Measurements from ENCODE around the gene IFT74. TPM values are rescaled to one million over a fixed set of nuclear protein-coding genes. Genes with fewer than 3 reads are reported as not detected.

IFT74 gene
- total RNA-seq, 1 experiment from 2014 or later = 16.2 TPM

- Histone ChIP-seq H3K14ac (ENCODE audit: insufficient read depth, low read length) (no peak overlapping the region), H3K56ac (ENCODE audit: insufficient read length, low read depth, low read length) (no peak overlapping the region), H2AFZ (ENCODE audit: low read length) (no peak overlapping the region), H4K20me1 (ENCODE audit: control insufficient read depth, insufficient read depth, insufficient read length) (no peaks in the 10 kb centered on the region), H3K27ac (ENCODE audit: insufficient read length, low read depth, low read length) (no peak overlapping the region), H2BK15ac (ENCODE audit: low read depth, low read length) (no peak overlapping the region), H3T11ph (ENCODE audit: low read length) (no peak overlapping the region), H2BK12ac (ENCODE audit: insufficient read length, low read depth, low read length) (no peak overlapping the region), H3K9ac (ENCODE audit: extremely low read depth, insufficient read length, low read length) (no peak overlapping the region), H3K4ac (ENCODE audit: low read depth, low read length) (no peak overlapping the region), H3K23me2 (ENCODE audit: insufficient read length, low read depth, low read length, poor library complexity, severe bottlenecking) (no peaks in the 10 kb centered on the region), H3K23ac (ENCODE audit: insufficient read length, low read depth, low read length) (no peak overlapping the region), H3K4me2 (ENCODE audit: insufficient read depth, insufficient read length, low read length) (no peak overlapping the region), H4K5ac (ENCODE audit: insufficient read length, low read depth, low read length) (no peak overlapping the region), H3K18ac (ENCODE audit: insufficient read length, low read depth, low read length) (no peak overlapping the region), H3K79me1 (ENCODE audit: insufficient read depth, low read depth, low read length, poor library complexity, severe bottlenecking) (no peaks in the 10 kb centered on the region), H2BK20ac (ENCODE audit: low read depth, low read length, poor library complexity, severe bottlenecking) (no peak overlapping the region), H4K91ac (ENCODE audit: insufficient read length, low read depth, low read length) (no peak overlapping the region), H3K79me2 (ENCODE audit: insufficient read depth, low read length) (no peaks in the 10 kb centered on the region), H4K8ac (replicated peaks; ENCODE audit: insufficient read length, low read depth, low read length) (no peak overlapping the region), H2AK5ac (ENCODE audit: insufficient read length, low read length) (no peak overlapping the region), H3K4me1 (ENCODE audit: insufficient read depth, low read length) (no peaks in the 10 kb centered on the region), H2BK5ac (ENCODE audit: insufficient read length, low read length) (no peak overlapping the region), H3K27me3 (ENCODE audit: insufficient read depth, low read length) (no peaks in the 10 kb centered on the region), H3K9me3 (ENCODE audit: control insufficient read depth, low read depth, low read length) (no peaks in the 10 kb centered on the region), H2BK120ac (ENCODE audit: low read depth, low read length, poor library complexity, severe bottlenecking) (no peak overlapping the region)
- no peak for TF ChIP-seq CTCF (conservative IDR thresholded peaks at IDR 0.05)
- Mint-ChIP-seq H3K36me3 (ENCODE audit: insufficient read depth in 1 of 3, low read depth in 3 of 3) (no peaks in the 10 kb centered on the region), H3K4me1 (peaks cover 3 to 5% of the 10 kb centered on the region in 2 experiments; a peak in 2 of 4 replicates), H3K27me3 (ENCODE audit: low read depth) (no peaks in the 10 kb centered on the region), H3K27ac (no peak overlapping the region), H3K4me3 (no peak overlapping the region), H3K9me3 (no peaks in the 10 kb centered on the region)
- WGBS (ENCODE audit: extremely low coverage, insufficient read length, low lambda C conversion rate) = no CpG with 5 or more reads among the region's 1 CpG
- DNase-seq = no peak
Observed at GRCh38 chr9:27078685-27079084, 122.5 kb downstream of the IFT74 start.
